Activated T-cell treated with anti-CD3 and anti-CD28 coated beads for 48 hours (primary cell): ENCODE data around the gene CABP1.
"Not testable (repeated sequence)": the region's sequence is repeated elsewhere in the genome, so short reads cannot be mapped to it uniquely, and the experiment has no call there.

Experiments used
- DNase-seq: peaks from one replicate; pipeline ENCODE4 v3.0.0-alpha.2; 2020; ENCODE audit warnings: low read depth

The CABP1 gene

DNA sequence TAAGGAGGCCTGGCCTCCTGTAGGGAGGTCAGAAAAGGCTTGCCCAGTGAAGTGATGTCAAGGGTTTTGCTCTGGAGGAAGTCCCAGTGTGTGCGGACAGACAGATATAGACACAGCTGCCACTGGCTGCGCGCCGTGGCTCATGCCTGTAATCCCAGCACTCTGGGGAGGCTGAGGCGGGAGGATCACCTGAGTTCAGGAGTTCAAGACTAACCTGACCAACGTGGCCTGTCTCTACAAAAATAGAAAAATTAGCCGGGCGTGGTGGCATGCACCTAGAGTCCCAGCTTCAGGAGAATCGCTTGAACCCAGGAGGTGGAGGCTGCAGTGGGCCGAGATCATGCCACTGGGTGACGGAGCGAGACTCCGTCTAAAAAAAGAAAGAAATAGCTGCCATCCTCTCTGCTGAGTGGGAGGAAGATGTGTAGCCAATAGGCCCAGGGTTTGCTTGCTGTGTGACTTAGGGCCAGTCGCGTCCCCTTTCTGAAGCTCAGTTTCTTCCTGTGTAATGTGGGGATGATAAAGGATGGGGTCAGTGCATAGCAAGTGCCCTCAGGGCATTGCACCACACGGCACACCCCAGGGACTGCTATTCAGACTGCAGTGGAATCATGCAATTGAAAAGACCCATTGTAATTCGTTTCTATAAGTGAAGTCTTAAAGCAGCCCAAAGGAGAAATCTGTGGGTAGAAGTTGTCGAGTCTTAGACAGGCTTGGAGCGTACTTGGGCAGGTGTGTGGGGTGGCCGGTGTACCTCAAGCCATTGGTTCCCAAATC is 27.9 kb downstream of the CABP1 start:
- DNase-seq = no peak

DNA sequence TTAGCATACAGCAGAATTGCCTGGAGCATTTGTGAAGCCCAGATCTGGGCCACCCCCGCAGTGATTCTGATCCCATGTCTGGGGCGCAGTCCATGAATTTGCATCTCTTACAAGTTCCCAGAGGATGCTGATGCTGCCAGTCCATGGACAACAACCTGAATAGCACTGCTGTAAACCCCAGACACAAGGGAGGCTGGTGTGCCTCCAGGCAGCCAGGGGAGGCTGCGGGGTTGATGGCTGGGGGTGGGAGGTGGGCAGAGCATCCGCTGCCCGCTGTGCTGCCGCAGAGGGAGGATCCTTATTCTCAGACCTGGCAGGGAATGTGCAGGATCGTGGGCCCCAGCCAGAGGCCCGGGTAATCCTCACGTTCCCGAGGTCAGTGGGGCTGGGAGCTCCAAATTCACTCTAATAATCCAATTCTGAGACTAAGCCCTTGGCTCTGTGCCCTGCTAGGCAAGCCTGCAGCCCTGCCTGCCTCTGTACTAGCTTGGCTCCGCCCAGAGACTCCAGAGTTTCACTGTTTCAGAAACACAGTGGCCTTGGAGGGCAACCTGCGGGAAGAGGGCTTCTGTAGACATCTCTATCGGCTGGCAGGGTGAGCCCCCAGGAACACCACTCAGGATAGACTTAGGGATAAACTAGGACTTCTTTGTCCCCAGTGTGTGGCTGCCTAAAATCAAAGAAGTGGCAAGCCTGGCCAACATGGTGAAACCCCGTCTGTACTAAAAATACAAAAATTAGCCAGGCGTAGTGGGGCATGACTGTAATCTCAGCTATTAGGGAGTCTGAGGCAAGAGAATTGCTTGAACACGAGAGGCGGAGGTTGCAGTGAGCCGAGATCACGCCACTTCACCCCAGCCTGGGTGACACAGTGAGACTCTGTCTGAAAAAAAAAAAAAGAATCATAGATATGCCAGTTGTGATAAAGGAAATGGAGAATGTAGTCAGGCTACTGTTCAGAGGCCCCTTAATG is 28.7 kb downstream of the CABP1 start:
- DNase-seq = no peak

DNA sequence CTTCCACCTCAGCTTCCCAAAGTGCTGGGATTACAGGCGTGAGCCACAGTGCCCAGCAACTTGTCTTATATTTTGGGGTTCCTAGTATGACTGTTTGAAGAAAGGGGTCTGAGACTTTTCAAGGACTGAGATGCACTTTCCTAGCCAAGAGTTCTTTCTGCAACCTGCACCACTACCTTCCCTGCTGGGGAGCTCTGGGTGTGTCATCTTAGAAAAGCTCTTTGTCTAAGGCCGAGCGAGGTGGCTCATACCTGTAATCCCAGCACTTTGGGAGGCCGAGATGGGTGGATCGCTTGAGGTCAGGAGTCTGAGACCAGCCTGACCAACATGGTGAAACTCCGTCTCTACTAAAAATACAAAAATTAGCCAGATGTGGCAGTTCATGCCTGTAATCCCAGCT is 29.8 kb downstream of the CABP1 start:
- not testable (repeated sequence) for DNase-seq

DNA sequence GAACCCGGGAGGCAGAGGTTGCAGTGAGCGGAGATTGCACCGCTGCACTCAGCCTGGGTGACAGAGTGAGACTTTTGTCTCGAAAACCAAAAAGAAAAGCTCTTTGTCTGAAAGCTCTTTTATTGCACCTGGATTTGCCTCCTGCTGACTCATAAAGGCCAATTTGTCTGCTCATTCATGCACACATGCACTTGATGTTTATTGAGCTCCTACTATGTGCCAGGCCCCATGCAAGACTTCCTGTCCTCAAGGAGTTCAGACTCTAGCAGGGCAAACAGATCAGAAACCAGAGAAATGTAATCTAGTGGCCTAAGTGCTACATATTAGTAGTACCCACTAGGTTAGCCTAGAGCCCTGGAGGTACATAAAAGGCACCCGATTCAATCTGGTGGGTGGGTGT is 30.2 kb downstream of the CABP1 start:
- DNase-seq = no peak

DNA sequence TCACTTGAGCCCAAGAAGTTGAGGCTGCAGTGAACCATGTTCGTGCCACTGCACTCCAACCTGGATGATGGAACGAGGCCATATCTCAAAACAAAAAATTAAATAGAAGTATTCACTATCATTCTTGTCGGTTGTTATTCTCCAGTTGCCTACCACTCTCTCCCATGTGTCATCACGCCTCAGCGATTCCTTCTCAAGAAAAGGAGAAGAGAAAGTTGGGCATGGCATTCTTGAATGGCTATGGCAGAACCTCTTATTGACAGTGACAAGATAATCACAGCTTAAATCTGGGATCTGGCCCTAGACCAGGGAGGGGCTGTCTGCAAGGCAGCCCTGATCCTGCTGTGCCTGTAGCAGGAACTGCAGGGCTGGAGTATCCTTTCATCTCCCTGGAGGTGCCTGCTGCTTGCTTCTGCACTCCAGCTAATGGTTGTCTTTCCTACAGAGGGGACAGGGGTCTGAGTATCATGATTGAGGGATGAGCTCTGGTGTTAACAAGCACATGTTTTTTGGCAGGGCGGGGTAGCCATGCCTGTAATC is 33.7 kb downstream of the CABP1 start:
- DNase-seq = no peak

DNA sequence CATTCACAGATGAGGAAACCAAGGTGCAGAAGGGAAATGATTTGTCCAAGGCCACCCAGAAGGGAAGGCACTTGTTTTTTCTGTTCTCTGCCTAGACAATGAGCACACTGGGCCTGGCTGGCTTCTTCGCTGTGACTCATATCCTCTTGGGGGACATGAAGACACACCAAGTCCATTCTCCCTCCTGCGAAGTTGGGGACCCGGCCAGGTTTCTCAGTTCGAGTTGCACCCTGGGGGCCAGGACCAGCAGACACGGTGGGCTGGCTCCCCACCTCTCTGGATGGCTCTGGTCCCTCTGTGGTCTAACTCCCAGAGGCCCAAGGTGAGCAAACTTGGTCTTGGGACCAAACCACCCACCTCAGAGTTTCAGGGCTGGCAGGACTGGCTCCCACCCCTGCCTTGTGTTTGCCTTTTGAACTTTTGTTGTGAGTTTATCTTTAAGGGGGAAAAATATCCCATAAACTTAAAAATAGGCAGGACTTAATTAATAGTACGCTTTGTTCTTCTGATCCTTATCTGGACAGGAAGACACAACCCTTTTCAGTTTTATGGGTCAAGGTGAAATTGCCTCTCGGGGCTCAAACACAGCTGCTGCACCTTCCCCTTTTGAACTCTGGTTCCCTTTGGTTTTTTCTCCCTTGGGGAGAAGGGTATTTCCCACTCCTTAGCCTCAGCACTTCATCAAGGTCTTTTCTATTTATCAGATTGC is 37.5 kb downstream of the CABP1 start:
- DNase-seq = peak; percentile 12

DNA sequence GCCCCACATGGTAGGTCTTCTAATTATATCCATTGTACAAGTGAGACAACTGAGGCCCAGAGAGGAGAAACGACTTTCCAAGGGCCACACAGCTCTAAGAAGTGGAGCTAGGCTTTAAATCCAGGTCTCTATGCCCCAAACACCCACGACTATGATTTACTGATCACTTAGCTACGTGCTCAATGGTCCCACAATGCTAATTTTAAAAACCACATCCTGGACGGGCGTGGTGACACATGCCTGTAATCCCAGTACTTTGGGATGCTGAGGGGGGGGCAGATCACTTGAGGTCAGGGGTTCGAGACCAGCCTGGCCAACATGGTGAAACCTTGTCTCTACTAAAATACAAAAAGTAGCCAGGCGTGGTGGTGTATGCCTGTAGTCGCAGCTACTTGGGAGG is 38.1 kb downstream of the CABP1 start:
- no peak for DNase-seq

DNA sequence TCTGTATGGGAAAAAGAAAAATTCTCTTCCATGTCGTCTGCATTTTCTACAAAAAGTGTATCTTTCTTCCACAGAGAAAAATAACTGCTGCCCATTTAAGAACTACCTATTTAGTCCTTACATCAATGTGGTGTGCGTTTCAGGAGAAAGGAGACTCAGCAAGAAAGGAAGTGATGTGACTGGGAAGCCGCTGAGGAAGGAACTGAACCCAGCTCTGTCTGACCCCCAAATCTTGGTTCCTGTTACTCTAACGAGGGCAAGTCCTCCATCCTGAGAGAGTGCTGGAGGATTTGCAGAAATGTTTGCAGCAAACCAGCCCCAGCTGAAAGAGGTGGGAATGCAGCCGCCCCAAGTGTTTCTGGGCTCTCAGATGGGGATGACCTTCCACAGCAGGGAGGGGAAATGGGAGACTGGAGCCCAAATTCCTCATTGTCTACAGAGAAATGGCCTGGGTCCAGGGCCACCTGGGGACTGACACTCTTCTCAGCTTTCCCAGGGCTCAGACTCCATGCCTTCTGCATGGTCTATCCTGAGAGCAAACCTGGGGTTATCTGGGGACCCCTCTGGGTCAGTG is 39.8 kb downstream of the CABP1 start:
- no peak for DNase-seq

DNA sequence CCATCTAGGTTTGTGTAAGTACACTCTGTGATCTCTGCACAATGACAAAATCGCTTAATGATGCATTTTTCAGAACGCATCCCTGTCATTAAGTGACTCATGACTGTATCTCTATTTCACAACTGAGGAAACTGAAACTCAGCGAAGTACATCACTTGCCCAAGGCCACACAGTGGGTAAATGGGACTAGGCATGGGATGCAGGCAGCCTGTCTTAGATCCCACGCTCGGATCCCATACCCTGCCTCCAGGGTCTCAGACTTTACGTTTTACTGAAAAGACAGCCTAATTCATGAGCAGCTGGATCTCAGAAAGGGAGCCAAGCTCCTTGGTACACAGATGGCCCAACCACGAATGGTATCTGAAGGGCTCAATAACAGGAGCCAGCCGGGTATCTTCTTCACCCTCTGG is 44.1 kb downstream of the CABP1 start:
- no peak for DNase-seq

DNA sequence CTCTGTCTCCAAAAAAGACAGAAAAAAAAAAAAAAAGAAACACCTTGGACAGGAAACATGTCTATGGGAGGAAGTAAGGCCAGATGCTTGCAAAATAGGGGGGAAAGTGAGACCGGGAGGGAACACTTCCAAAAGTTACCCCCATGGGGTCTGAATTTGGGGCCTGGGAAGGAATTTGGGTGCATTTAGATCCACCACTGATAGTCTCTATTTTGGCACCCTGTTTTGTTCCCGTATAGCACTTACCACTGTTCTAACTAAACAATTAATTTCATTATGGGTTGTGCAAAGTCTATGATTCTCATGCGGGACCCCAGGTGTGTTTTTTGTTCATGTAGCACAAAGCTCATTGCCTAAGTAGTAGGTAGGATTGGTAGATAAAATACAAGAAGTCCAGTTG is 45.1 kb downstream of the CABP1 start:
- DNase-seq = no peak

DNA sequence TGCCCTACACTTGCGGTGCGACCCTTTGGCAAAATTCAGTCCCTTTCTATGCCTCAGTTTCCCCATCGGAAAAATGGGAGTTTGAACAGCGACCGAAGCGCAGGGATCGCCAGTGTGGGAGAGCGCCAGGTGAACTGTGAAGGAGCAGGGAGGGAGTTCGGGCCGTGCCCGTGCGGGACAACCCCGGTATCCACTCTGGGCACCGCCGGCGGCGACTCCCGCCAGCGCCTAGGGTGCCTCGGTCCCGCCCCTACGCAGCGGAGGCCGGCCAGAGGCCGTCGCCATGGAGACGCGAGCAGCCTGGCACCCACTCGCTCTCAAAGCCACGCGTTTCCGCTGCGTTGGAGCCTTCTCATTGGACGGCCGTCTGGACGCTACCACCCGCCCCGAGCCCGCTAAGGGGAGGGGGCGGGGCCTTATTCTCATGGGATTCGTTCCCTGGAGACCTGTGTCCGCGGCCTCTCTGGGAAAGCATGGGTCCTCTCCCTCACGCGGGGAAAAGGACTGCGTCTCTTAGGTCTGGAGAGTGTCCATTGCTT is 45.8 kb downstream of the CABP1 start:
- DNase-seq = peak; percentile 96

DNA sequence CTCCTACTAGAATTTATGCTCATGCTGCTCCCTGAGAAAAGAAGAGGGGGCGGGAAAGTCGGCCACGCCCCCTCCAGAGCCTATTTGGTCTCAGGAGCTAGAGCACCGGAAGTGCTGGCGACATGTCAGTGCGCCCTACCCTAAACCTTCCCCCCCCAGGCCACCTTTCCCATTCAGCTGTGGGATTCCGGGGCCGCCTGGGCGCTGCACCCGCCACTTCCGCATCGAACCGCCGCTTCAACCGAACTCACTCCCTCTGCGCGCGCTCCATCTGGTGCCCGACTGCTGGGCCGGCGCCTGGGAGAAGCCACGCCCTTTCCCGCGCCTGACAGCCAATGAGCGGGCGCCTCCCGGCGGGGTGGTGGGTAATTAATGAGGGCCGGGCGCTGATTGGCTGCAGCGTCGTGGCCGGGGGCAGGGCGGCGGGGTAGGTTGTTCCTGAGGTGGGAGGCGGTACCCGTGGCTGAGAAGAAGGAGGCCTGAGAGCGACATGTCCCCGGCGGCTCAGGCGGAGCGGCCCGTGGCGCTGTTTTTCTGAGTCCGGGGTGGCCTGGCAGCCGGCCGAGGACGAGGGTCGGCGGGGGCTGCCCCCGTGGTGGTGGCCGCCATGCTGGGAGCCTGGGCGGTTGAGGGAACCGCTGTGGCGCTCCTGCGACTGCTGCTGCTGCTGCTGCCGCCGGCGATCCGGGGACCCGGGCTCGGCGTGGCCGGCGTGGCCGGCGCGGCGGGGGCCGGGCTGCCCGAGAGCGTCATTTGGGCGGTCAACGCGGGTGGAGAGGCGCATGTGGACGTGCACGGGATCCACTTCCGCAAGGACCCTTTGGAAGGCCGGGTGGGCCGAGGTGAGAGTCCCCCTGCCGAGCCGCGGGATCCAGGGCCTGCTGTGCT is 46.5 kb downstream of the CABP1 start, which contains the start of gene MLEC:
MLEC (plus strand) TSS at position 460 of the 888 bp plus-strand sequence; CDS start at position 608, 148 bp downstream.
- DNase-seq = peak; percentile 100

DNA sequence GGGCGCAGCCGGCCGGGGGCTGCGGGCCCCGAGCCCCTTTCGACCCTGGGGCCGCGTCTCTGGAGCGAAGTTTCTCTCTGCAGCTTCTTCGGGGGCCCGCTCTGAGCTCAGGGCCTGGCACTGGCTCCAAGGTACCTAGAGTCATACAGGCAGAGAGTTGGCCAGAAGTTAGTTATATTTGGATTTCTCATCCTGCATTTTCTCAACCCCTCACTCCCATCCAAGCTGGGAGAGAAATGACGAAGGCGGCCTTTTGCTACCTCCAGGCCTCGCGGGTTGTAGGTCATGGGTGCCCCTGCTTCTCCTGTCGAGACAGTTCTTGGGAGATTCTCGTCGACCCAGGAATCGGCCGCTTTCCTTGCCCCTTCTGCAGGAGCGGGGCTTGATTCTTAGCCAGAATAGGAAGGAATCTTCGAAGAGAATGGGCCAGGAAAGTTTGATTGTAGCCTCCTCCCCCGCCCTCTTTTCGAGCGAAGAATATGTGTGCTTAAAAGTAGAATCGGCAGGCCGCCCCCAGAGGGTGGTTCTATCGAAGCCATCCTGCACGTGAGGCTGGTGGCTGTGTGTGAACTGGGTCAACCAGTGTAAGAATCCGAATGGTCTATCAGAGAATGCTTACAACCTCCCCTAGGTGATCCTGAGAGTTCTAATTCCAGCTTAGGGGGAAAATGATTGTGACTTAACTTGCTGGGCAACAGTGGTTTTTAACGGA is 47.3 kb downstream of the CABP1 start:
- no peak for DNase-seq

DNA sequence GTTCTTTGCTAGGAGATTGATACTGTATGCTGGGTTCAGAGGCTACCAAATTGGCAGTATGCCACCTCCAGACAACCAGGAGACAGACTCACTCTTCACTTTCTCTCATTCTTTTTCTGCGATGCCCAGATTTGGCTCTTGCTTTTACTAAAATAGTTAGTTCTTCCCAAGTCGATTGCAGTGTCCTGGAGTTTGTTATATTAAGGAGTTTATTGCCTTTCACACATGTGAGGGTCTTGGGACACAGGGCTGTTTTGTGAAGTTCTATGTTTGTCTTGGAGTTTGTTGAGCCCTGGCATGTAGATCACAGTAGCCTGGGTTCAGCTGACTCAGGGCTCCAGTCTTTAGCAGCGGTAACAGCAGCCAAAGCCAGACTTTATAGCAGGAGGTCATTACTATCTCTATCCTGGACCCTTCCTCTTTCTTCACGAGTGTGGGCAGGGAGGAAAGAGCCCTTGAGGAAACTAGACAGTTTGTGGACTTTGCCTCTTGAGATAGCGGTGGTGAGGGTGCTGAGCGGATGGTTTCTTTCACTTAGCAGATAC is 48.2 kb downstream of the CABP1 start:
- no peak for DNase-seq

DNA sequence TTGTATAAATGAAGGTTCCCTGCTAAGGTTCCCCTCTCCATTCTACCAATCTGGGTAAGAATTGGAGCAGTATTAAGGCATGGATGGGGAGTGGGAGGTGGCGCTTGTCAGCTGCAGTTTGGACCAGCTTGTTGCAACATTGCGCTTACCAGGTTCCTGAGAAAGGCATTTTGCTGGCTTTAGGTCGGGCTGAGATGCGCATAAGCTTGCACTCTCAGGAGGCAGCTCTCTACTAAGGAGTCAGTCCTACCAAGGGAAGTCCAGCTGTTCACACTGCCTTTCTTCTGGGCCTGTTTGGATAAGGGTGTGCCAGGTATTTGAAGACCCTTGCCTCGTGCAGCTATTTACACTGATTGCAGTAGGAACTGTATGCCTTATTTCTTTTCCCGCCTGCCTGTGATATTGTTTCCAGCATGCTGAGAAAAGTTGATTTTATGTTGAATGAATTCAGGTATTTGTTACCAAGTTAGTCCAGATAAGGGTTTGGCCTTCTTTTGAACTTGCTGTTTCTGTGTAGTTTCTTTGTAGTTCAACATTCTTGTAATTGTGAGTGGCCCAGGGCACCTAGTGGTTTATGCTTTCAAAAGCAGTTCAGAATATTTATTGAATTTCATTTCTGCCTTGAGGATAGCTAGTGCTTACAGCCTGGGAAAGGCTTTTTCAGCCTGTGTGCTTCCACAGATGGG is 49.1 kb downstream of the CABP1 start:
- DNase-seq = no peak

DNA sequence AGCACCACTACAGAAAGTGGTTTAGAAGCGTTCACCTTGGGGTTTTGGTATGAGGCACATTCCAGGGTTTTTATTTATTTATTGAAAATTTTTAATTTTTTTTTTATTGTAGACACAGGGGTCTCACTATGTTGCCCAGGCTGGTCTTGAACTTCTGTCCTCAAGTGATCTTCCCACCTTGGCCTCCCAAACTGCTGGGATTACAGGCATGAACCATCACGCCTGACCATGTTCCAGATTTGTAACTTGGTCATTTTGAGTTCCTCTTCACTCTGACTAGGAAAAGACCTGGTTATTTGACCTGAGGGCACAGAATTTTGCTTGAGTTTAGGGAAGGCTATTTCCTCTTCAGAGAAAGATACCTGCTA is 49.6 kb downstream of the CABP1 start:
- DNase-seq = no peak

DNA sequence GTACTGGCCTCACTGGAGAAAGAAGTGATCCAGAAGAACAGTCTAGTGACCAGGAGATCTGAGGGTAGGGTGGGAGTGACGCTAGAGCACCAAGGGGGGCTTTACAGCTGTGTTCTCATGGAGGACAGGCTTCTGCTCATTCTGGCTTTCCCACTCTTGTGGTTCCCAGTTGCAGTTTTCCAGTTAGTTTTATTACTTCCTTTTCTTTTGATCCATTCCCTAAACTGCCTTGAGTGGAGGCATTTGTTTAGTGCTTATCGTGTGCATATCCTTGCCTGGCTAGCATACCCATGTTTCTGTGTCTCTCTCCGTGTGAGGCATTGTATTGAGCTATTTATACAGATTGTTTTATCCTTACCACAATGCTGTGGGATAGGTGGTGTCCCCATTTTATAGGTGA is 50.6 kb downstream of the CABP1 start:
- no peak for DNase-seq

DNA sequence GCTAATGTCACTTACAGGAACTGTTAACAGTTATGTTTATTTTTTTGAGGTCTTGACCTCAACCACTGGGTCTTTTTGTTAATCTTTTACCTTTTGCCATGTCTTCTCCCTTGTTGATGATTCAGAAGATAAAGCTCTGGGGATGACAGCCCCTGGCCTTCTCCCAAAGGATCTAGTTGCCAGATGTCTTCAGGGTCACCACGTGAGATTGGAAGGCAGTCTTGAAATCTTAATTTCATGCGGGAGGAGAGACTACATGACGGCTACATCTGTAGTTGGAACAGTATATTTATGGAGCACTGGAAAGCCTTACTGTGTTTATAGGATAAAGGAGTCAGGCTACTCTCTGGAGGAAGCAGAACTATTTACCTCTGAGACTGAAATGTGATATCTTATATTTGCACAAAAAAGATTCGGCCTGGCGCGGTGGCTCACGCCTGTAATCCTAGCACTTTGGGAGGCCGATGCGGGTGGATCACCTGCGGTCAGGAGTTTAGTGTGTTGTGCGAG is 52.2 kb downstream of the CABP1 start:
- DNase-seq = no peak

DNA sequence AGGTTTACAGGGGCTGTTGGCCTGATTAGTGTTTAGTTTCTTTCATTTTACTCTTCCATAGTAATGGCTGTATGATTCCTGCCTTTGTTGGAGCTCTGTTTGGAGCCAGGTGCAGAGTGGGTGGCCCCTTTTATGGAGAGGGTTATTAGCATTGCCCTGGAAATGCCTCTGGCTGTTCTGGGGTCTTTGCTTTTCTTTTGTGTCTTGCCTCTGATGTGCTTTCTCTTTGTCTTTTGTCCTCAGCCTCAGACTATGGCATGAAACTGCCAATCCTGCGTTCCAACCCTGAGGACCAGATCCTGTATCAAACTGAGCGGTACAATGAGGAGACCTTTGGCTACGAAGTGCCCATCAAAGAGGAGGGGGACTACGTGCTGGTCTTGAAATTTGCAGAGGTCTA is 53.4 kb downstream of the CABP1 start:
- no peak for DNase-seq
